Measurements from ENCODE around the gene SEZ6.

SEZ6 gene

GRCh38 chr17:29041091-29041490 lies 35.3 kb upstream of the SEZ6 start:
- Mint-ChIP-seq H3K4me3 (no peak overlapping the region), H3K27ac (no peak overlapping the region), H3K9me3 (no peaks in the 10 kb centered on the region), H3K4me1 (peaks cover 8% of the 10 kb centered on the region), H3K36me3 (no peaks in the 10 kb centered on the region)
- DNase-seq (ENCODE audit: low spot score in 2 of 2) (no peak), ATAC-seq (no peak)

- peaks cover 8% of the 10 kb centered on the region for H3K4me1 Mint-ChIP-seq
- ATAC-seq (no peak), DNase-seq (ENCODE audit: low spot score in 2 of 2) (no peak)
- no peaks in the 10 kb centered on the region for H3K36me3 Mint-ChIP-seq
- H3K27ac Mint-ChIP-seq, result no peak overlapping the region
- peaks cover 3% of the 10 kb centered on the region for H3K9me3 Mint-ChIP-seq
- H3K4me3 Mint-ChIP-seq, result no peak overlapping the region
Observed at GRCh38 chr17:29039764-29040598, 34.1 kb upstream of the SEZ6 start.

GRCh38 chr17:29038085-29038795 lies 32.4 kb upstream of the SEZ6 start:
- Mint-ChIP-seq H3K27ac (no peak overlapping the region), H3K4me3 (no peak overlapping the region), H3K9me3 (peaks cover 8% of the 10 kb centered on the region), H3K4me1 (peaks cover 8% of the 10 kb centered on the region), H3K36me3 (no peaks in the 10 kb centered on the region)
- ATAC-seq (no peak), DNase-seq (ENCODE audit: low spot score in 2 of 2) (no peak)

- Mint-ChIP-seq H3K36me3 (no peaks in the 10 kb centered on the region), H3K9me3 (peaks cover 8% of the 10 kb centered on the region), H3K4me1 (peaks cover 6% of the 10 kb centered on the region), H3K4me3 (no peak overlapping the region), H3K27ac (no peak overlapping the region)
- DNase-seq (ENCODE audit: low spot score in 2 of 2), result no peak
- no peak for ATAC-seq
Observed at GRCh38 chr17:29037739-29038084, 31.9 kb upstream of the SEZ6 start.

- DNase-seq (ENCODE audit: low spot score in 2 of 2), result no peak
- peaks cover 8% of the 10 kb centered on the region for H3K9me3 Mint-ChIP-seq
- no peak overlapping the region for H3K4me3 Mint-ChIP-seq
- no peaks in the 10 kb centered on the region for H3K36me3 Mint-ChIP-seq
- no peaks in the 10 kb centered on the region for H3K4me1 Mint-ChIP-seq
- peak; percentile 31 for ATAC-seq
- H3K27ac Mint-ChIP-seq, result no peak overlapping the region
Observed at GRCh38 chr17:29036584-29036983, 30.8 kb upstream of the SEZ6 start.

GRCh38 chr17:29034510-29034909 lies 28.7 kb upstream of the SEZ6 start:
- Mint-ChIP-seq H3K4me3 (no peak overlapping the region), H3K27ac (no peak overlapping the region), H3K4me1 (no peaks in the 10 kb centered on the region), H3K36me3 (no peaks in the 10 kb centered on the region), H3K9me3 (peaks cover 8% of the 10 kb centered on the region)
- DNase-seq (ENCODE audit: low spot score in 2 of 2) (no peak), ATAC-seq (no peak)

- H3K4me3 Mint-ChIP-seq, result no peak overlapping the region
- H3K9me3 Mint-ChIP-seq, result peaks cover 8% of the 10 kb centered on the region
- no peaks in the 10 kb centered on the region for H3K36me3 Mint-ChIP-seq
- H3K27ac Mint-ChIP-seq, result no peak overlapping the region
- no peaks in the 10 kb centered on the region for H3K4me1 Mint-ChIP-seq
- no peak for DNase-seq (ENCODE audit: low spot score in 2 of 2)
- no peak for ATAC-seq
Observed at GRCh38 chr17:29032857-29033197, 27.0 kb upstream of the SEZ6 start.

GRCh38 chr17:29032013-29032856 lies 26.4 kb upstream of the SEZ6 start:
- H3K9me3 Mint-ChIP-seq, result peaks cover 8% of the 10 kb centered on the region
- ATAC-seq (no peak), DNase-seq (ENCODE audit: low spot score in 2 of 2) (no peak)
- no peaks in the 10 kb centered on the region for H3K4me1 Mint-ChIP-seq
- no peak overlapping the region for H3K27ac Mint-ChIP-seq
- no peaks in the 10 kb centered on the region for H3K36me3 Mint-ChIP-seq
- no peak overlapping the region for H3K4me3 Mint-ChIP-seq

GRCh38 chr17:29031488-29031887 lies 25.7 kb upstream of the SEZ6 start:
- peaks cover 8% of the 10 kb centered on the region for H3K9me3 Mint-ChIP-seq
- H3K36me3 Mint-ChIP-seq, result no peaks in the 10 kb centered on the region
- ATAC-seq (no peak), DNase-seq (ENCODE audit: low spot score in 2 of 2) (no peak)
- H3K4me1 Mint-ChIP-seq, result no peaks in the 10 kb centered on the region
- H3K4me3 Mint-ChIP-seq, result no peak overlapping the region
- no peak overlapping the region for H3K27ac Mint-ChIP-seq

GRCh38 chr17:29024316-29024952 lies 18.6 kb upstream of the SEZ6 start:
- Mint-ChIP-seq H3K9me3 (no peaks in the 10 kb centered on the region), H3K36me3 (no peaks in the 10 kb centered on the region), H3K27ac (no peak overlapping the region), H3K4me1 (peaks cover 8% of the 10 kb centered on the region), H3K4me3 (no peak overlapping the region)
- ATAC-seq, result no peak
- DNase-seq (ENCODE audit: low spot score in 2 of 2), result no peak

- Mint-ChIP-seq H3K4me1 (peaks cover 18% of the 10 kb centered on the region), H3K27ac (no peak overlapping the region), H3K36me3 (no peaks in the 10 kb centered on the region), H3K9me3 (no peaks in the 10 kb centered on the region), H3K4me3 (no peak overlapping the region)
- ATAC-seq, result no peak
- DNase-seq (ENCODE audit: low spot score in 2 of 2), result no peak
Observed at GRCh38 chr17:29022074-29022473, 16.2 kb upstream of the SEZ6 start.

- Mint-ChIP-seq H3K4me1 (peaks cover 18% of the 10 kb centered on the region), H3K4me3 (no peak overlapping the region), H3K36me3 (no peaks in the 10 kb centered on the region), H3K27ac (no peak overlapping the region), H3K9me3 (no peaks in the 10 kb centered on the region)
- ATAC-seq (no peak), DNase-seq (ENCODE audit: low spot score in 2 of 2) (no peak)
Observed at GRCh38 chr17:29021226-29021625, 15.4 kb upstream of the SEZ6 start.

GRCh38 chr17:29020576-29020975 lies 14.7 kb upstream of the SEZ6 start:
- no peak for DNase-seq (ENCODE audit: low spot score in 2 of 2)
- no peaks in the 10 kb centered on the region for H3K36me3 Mint-ChIP-seq
- no peaks in the 10 kb centered on the region for H3K9me3 Mint-ChIP-seq
- H3K4me1 Mint-ChIP-seq, result peaks cover 18% of the 10 kb centered on the region
- no peak for ATAC-seq
- H3K27ac Mint-ChIP-seq, result no peak overlapping the region
- no peak overlapping the region for H3K4me3 Mint-ChIP-seq

GRCh38 chr17:29019475-29020181 lies 13.8 kb upstream of the SEZ6 start:
- ATAC-seq, result peak; percentile 34

More at GRCh38 chr17:29019475-29020181, 13.8 kb upstream of the SEZ6 start:
- no peak overlapping the region for H3K4me3 Mint-ChIP-seq
- H3K36me3 Mint-ChIP-seq, result no peaks in the 10 kb centered on the region
- H3K4me1 Mint-ChIP-seq, result peaks cover 18% of the 10 kb centered on the region
- no peak overlapping the region for H3K27ac Mint-ChIP-seq
- DNase-seq (ENCODE audit: low spot score in 2 of 2), result no peak
- H3K9me3 Mint-ChIP-seq, result no peaks in the 10 kb centered on the region

Data from stimulated activated effector memory CD8-positive, alpha-beta T cell treated with anti-CD3 and anti-CD28 coated beads, Interleukin-12 subunit alpha, Interleukin-12 subunit beta, amount 100 ng/mL, for 72 hours (primary cell).